Neural cell (in vitro differentiated cells): ENCODE data around the gene TNNI3. TPM values are rescaled to one million over a fixed set of nuclear protein-coding genes. Genes with fewer than 3 reads are reported as not detected.
A peak's percentile ranks its signal among the peaks of the same experiment; 100 is the strongest.

ENCODE experiments used
- H2AFZ ChIP-seq: fragments of 200-600, 300-800 bp; sonication (generic), shearing (Covaris generic); 2 replicates; pipeline ENCODE4 v1.6.0; 2014; ENCODE audit warnings: low read depth, mild to moderate bottlenecking, antibody characterized with exemption, low read length, moderate library complexity
- H3F3A ChIP-seq: fragments of 200-600 bp; shearing (Covaris generic); 2 replicates; pipeline ENCODE4 v1.6.1; 2016; ENCODE audit warnings: mild to moderate bottlenecking, moderate library complexity, mixed read lengths, antibody characterized with exemption, low read length; ENCODE audit not compliant: insufficient read depth, poor library complexity, severe bottlenecking
- H3K27ac ChIP-seq: fragments of 200-600, 300-800 bp; sonication (generic), shearing (Covaris generic); 2 replicates; pipeline ENCODE4 v1.5.1; 2014; ENCODE audit warnings: mild to moderate bottlenecking, low read length, moderate library complexity
- H3K27me3 ChIP-seq: fragments of 300-800, 200-600 bp; sonication (generic), shearing (Covaris generic); 2 replicates; pipeline ENCODE4 v1.6.0; 2014; ENCODE audit warnings: mild to moderate bottlenecking, low read depth, low read length, moderate library complexity; ENCODE audit not compliant: insufficient read depth
- H3K36me3 ChIP-seq: fragments of 300-800, 200-600 bp; sonication (generic), shearing (Covaris generic); 2 replicates; pipeline ENCODE4 v1.5.1; 2014; ENCODE audit warnings: mild to moderate bottlenecking, antibody characterized with exemption, low read length, moderate library complexity; ENCODE audit not compliant: insufficient read depth
- H3K4me2 ChIP-seq: fragments of 300-800, 200-600 bp; sonication (generic), shearing (Covaris generic); 2 replicates; pipeline ENCODE4 v1.6.0; 2014; ENCODE audit warnings: mild to moderate bottlenecking, low read length
- H3K4me3 ChIP-seq: fragments of 300-800, 200-600 bp; sonication (generic), shearing (Covaris generic); 2 replicates; pipeline ENCODE4 v1.5.1; 2014; ENCODE audit warnings: mild to moderate bottlenecking, low read length, moderate library complexity
- H3K79me2 ChIP-seq: fragments of 200-600 bp; shearing (Covaris generic); replicated peaks from 2 replicates; pipeline ENCODE4 v1.6.0; 2014; ENCODE audit warnings: mild to moderate bottlenecking, low read length, moderate library complexity; ENCODE audit not compliant: insufficient read depth
- H3K9ac ChIP-seq: fragments of 300-800, 200-600 bp; sonication (generic), shearing (Covaris generic); 2 replicates; pipeline ENCODE4 v1.6.1; 2016; ENCODE audit warnings: mild to moderate bottlenecking, low read length, mixed read lengths
- H3K9me2 ChIP-seq: fragments of 200-600 bp; shearing (Covaris generic); 2 replicates; pipeline ENCODE4 v1.6.1; 2016; ENCODE audit warnings: mild to moderate bottlenecking, low read length, mixed read lengths; ENCODE audit not compliant: insufficient read depth
- H3K9me3 ChIP-seq: fragments of 200-600, 300-800 bp; sonication (generic), shearing (Covaris generic); 2 replicates; pipeline ENCODE4 v1.6.1; 2016; ENCODE audit warnings: mild to moderate bottlenecking, mixed run types, low read length, moderate library complexity, mixed read lengths
- H4K20me1 ChIP-seq: fragments of 200-600 bp; shearing (Covaris generic); 2 replicates; pipeline ENCODE4 v1.6.1; 2016; ENCODE audit warnings: mild to moderate bottlenecking, mixed run types; ENCODE audit not compliant: insufficient read depth
- EP300 ChIP-seq: fragments of 450-650 bp; conservative IDR thresholded peaks from 2 replicates; pipeline ENCODE4 v1.6.1; 2014; ENCODE audit warnings: antibody characterized with exemption, mild to moderate bottlenecking, moderate library complexity; ENCODE audit not compliant: poor library complexity, severe bottlenecking
- EZH2 ChIP-seq: fragments of 200-600, 300-800 bp; shearing (Covaris generic), sonication (generic); IDR thresholded peaks from 2 replicates; pipeline ENCODE4 v1.6.1; 2014; ENCODE audit warnings: antibody characterized with exemption, low read length, borderline replicate concordance, mild to moderate bottlenecking; ENCODE audit not compliant: insufficient read depth, poor library complexity, severe bottlenecking
- MXI1 ChIP-seq: fragments of 450-650 bp; conservative IDR thresholded peaks from 2 replicates; pipeline ENCODE4 v1.6.1; 2014; ENCODE audit warnings: antibody characterized with exemption, mild to moderate bottlenecking; ENCODE audit not compliant: poor library complexity, severe bottlenecking
- POLR2AphosphoS5 ChIP-seq: IDR thresholded peaks from 2 replicates; pipeline ENCODE4 v1.6.1; 2012
- RAD21 ChIP-seq: fragments of 450-650 bp; conservative IDR thresholded peaks from 2 replicates; pipeline ENCODE4 v1.6.1; 2014; ENCODE audit warnings: antibody characterized with exemption, mild to moderate bottlenecking, moderate library complexity
- REST ChIP-seq: IDR thresholded peaks from 2 replicates; pipeline ENCODE4 v1.6.1; 2012; ENCODE audit warnings: borderline replicate concordance
- SMC3 ChIP-seq: fragments of 450-650 bp; conservative IDR thresholded peaks from 2 replicates; pipeline ENCODE4 v1.6.1; 2014; ENCODE audit warnings: antibody characterized with exemption, mild to moderate bottlenecking, moderate library complexity; ENCODE audit not compliant: poor library complexity
- polyA plus RNA-seq: library from polyadenylated mRNA; depleted of rRNA; stranded (reverse); fragments of >200 nt; gene quantifications from 2 replicates; pipeline ENCODE4 v1.2.3, GENCODE V29; 2014
- TF ChIP-seq, protein P1 (sequence below): fragments of 450-650 bp; IDR thresholded peaks from 2 replicates; pipeline ENCODE4 v1.5.1; 2014; ENCODE audit warnings: antibody characterized with exemption, mild to moderate bottlenecking, moderate library complexity; ENCODE audit not compliant: poor library complexity, severe bottlenecking

The TNNI3 gene
- polyA plus RNA-seq, 1 donor from 2014 or later = 22.5 TPM

DNA sequence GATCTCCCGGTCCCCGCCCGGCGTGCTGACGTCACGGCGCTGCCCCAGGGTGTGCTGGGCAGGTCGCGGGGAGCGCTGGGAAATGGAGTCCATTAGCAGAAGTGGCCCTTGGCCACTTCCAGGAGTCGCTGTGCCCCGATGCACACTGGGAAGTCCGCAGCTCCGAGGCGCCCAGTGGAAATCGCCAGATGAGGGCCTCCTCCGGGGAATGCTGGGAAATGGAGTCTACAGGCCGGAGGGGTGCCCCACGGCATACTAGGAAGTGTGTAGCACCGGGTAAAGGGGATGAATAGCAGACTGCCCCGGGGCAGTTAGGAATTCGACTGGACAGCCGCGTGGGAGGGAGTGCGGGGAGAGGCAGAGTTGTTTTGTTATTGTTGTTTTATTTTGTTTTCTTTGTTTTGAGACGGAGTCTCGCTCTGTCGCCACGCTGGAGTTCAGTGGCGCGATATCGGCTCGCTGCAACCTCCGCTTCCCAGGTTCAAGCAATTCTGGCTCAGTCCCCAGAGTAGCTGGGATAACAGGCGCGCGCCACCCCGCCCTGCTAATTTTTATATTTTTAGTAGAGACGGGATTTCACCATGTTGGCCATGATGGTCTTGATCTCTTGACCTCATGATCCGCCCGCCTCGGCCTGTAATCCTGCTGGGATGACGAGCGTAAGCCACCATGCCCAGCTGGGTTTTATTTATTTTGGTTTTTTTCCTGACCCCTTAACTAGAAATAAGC is 39.7 kb downstream of the TNNI3 start:
- H3F3A ChIP-seq = no peaks in the 10 kb centered on the region
- no peaks in the 10 kb centered on the region for H3K9me3 ChIP-seq
- H3K27me3 ChIP-seq = no peaks in the 10 kb centered on the region
- peaks cover 41% of the 10 kb centered on the region for H3K79me2 ChIP-seq
- H3K4me2 ChIP-seq = peak overlapping the region; percentile 84
- no peaks in the 10 kb centered on the region for H3K36me3 ChIP-seq
- H2AFZ ChIP-seq = peak overlapping the region; percentile 77
- peak overlapping the region; percentile 75 for H3K4me3 ChIP-seq
- H4K20me1 ChIP-seq = peaks cover 9% of the 10 kb centered on the region
- H3K27ac ChIP-seq = peak overlapping the region; percentile 74
- H3K9ac ChIP-seq = peak overlapping the region; percentile 67
- TF ChIP-seq EP300 (peak; percentile 49), POLR2AphosphoS5 (peak; percentile 59), REST (peak; percentile 21), MXI1 (peak; percentile 69), SMC3 (no peak), RAD21 (no peak)
- TF ChIP-seq, protein P1, sequence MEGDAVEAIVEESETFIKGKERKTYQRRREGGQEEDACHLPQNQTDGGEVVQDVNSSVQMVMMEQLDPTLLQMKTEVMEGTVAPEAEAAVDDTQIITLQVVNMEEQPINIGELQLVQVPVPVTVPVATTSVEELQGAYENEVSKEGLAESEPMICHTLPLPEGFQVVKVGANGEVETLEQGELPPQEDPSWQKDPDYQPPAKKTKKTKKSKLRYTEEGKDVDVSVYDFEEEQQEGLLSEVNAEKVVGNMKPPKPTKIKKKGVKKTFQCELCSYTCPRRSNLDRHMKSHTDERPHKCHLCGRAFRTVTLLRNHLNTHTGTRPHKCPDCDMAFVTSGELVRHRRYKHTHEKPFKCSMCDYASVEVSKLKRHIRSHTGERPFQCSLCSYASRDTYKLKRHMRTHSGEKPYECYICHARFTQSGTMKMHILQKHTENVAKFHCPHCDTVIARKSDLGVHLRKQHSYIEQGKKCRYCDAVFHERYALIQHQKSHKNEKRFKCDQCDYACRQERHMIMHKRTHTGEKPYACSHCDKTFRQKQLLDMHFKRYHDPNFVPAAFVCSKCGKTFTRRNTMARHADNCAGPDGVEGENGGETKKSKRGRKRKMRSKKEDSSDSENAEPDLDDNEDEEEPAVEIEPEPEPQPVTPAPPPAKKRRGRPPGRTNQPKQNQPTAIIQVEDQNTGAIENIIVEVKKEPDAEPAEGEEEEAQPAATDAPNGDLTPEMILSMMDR = peak; percentile 28
- H3K9me2 ChIP-seq = no peaks in the 10 kb centered on the region

DNA sequence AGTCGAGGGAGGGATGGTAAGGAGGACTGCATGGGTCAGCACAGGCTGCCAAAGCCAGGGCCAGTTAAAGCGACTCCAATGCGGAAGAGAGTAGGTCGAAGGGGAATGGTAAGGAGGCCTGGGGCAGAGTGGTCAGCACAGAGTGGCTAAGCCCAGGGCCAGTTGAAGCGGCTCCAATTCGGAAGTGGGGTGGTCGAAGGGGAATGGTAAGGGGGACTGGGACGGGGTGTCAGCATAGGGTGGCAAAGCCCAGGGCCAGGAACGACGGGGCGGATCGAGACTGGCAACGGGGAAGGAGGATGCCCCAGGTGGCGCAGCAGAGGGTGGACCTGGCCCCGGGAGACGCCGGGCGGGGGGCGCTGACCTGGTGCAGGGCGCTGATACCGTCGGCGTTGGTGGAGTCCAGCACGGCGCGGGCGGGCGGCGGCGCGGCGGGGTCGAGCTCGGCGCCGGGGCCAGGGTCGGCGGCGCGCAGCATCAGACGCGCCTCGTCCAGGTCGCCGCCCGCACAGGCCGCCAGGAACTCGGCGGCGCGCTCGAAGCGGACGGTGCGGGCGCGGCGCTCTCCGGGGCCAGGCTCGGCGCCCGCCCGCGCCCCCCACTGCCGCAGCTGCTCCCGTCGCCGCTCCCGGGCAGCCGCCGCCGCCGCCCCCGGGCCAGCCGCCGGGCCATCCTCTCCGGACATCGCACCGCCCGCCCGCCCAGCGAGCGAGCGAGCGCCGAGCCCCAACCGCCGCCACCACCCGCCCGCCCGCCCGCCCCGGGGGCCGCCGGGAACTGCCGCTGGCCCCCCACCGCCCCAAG is 40.5 kb downstream of the TNNI3 start, which contains the start of gene PPP1R12C:
Gene PPP1R12C (minus strand): TSS at position 779 of the 804 bp plus-strand sequence. CDS start 94 bp downstream, at position 685.
- no peaks in the 10 kb centered on the region for H3K36me3 ChIP-seq
- TF ChIP-seq MXI1 (peak; percentile 4), EZH2 (no peak), REST (no peak), EP300 (no peak)
- H3K27me3 ChIP-seq = no peaks in the 10 kb centered on the region
- peak within 1 kb of the TSS; percentile 91 for H3K4me2 ChIP-seq
- no peaks in the 10 kb centered on the region for H3F3A ChIP-seq
- peak within 1 kb of the TSS; percentile 77 for H2AFZ ChIP-seq
- H3K4me3 ChIP-seq = peak within 1 kb of the TSS; percentile 85
- peak within 1 kb of the TSS; percentile 81 for H3K9ac ChIP-seq
- H3K27ac ChIP-seq = peak within 1 kb of the TSS; percentile 74
- H3K9me3 ChIP-seq = no peaks in the 10 kb centered on the region
- peaks cover 46% of the 10 kb centered on the region for H3K79me2 ChIP-seq
- no peaks in the 10 kb centered on the region for H3K9me2 ChIP-seq
- H4K20me1 ChIP-seq = peaks cover 9% of the 10 kb centered on the region
